ENCODE results near the gene OAS3. TPM values are rescaled to one million over a fixed set of nuclear protein-coding genes. Genes with fewer than 3 reads are reported as not detected.

Gene OAS3
- total and polyA plus RNA-seq, 8 donors, result 1.7 to 8.8 (median 3.6) TPM

DNA sequence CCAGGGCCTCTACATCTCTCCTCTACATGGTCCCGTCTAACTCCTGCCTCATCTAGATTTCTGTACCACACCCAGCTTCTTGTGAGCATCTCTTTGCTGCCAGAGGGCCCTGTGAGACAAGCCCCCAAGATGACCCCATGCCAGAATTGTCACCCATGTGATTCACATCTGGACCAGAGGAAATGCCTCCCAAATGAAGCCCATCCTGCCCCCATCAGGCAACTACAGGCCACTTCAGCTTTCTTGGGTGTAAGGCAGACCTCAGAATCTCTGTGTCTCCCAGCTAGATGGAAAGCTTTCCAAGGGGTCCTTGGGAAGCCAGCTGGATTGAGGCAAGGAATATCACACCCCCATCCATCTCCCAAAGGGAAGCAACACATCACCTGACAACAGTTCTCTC, 9.3 kb upstream of the OAS3 start:
- TF ChIP-seq CTCF (IDR thresholded peaks at IDR 0.05), result no peak
- WGBS, 2 donors, result 84 to 100% methylated on average over 1 of the region's 1 CpG
- no peak for FAIRE-seq

GRCh38 chr12:112929715-112930114, 8.6 kb upstream of the OAS3 start:
- no peaks in the 10 kb centered on the region for H3K36me3 ChIP-seq
- 86 to 92% methylated on average over 3 of the region's 3 CpGs for WGBS, 2 donors
- H3K27ac ChIP-seq, result no peak overlapping the region
- peaks cover 0 to 7% (median 0%) of the 10 kb centered on the region in 3 donors for H3K4me1 ChIP-seq
- no peak for DNase-seq
- H3K27me3 ChIP-seq, result no peaks in the 10 kb centered on the region
- intact Hi-C loops (cut with DNase I), result no loop called here
- ATAC-seq, result no peak
- TF ChIP-seq CTCF (IDR thresholded peaks at IDR 0.05), result no peak
- H3K4me3 ChIP-seq, result no peak overlapping the region
- FAIRE-seq, result no peak
- H3K9me3 ChIP-seq, result no peaks in the 10 kb centered on the region

More for the DNA sequence above, 9.3 kb upstream of the OAS3 start:
- Histone ChIP-seq H3K9me3 (no peaks in the 10 kb centered on the region), H3K27ac (no peak overlapping the region), H3K4me3 (no peak overlapping the region), H3K36me3 (no peaks in the 10 kb centered on the region), H3K27me3 (no peaks in the 10 kb centered on the region), H3K4me1 (peaks cover 0 to 10% (median 0%) of the 10 kb centered on the region in 3 donors)
- no peak for DNase-seq
- intact Hi-C loops (cut with DNase I), result no loop called here
- ATAC-seq, result no peak

- DNase-seq (no peak), ATAC-seq (no peak), FAIRE-seq (no peak)
- intact Hi-C loops (cut with DNase I), result no loop called here
- TF ChIP-seq CTCF (IDR thresholded peaks at IDR 0.05), result no peak
- no peak overlapping the region for H3K27ac ChIP-seq
- H3K4me1 ChIP-seq, result peaks cover 0 to 2% (median 0%) of the 10 kb centered on the region in 3 donors
- 91 to 95% methylated on average over 2 of the region's 2 CpGs for WGBS, 2 donors
- no peaks in the 10 kb centered on the region for H3K9me3 ChIP-seq
- no peak overlapping the region for H3K4me3 ChIP-seq
- no peaks in the 10 kb centered on the region for H3K36me3 ChIP-seq
- no peaks in the 10 kb centered on the region for H3K27me3 ChIP-seq
Observed at GRCh38 chr12:112930350-112930749, 7.9 kb upstream of the OAS3 start.

DNA sequence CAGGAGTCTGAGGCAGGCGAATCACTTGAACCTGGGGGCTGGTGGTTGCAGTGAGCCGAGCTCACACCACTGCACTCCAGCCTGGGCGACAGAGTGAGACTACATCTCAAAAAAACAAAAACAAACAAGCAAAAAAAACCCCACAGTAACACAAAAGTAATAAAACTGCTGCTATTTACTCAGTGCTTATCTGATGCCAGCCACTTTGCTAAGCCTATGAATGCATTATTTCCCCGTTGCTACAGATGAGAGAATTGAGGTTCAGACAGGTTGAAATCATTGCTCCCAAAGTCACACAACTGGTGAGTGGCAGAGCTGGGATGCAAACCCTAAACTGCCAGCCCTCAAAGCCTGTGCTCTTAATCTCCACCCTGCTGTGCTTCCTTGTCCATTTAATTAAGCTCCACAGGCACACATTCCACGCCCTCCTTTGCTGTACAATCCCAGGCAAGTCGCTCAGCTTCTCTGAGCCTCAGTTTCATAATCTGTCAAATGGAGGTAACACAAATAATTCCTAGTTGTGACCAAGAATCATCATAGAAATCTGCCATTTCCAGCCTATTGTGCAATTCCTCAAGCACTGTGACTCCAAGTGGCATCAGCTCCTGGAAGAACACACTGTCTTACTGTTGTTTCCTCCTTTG, 5.7 kb upstream of the OAS3 start:
- no peak for FAIRE-seq
- intact Hi-C loops (cut with DNase I), result no loop called here
- Histone ChIP-seq H3K36me3 (no peaks in the 10 kb centered on the region), H3K27me3 (no peaks in the 10 kb centered on the region), H3K4me1 (no peaks in the 10 kb centered on the region), H3K27ac (no peak overlapping the region), H3K4me3 (no peak overlapping the region), H3K9me3 (no peaks in the 10 kb centered on the region)
- no peak for ATAC-seq
- 44% methylated on average over 6 of the region's 6 CpGs for WGBS, 2 donors
- DNase-seq, result no peak
- TF ChIP-seq CTCF (IDR thresholded peaks at IDR 0.05), result no peak

- ATAC-seq, result no peak
- H3K4me3 ChIP-seq, result no peak overlapping the region
- no peaks in the 10 kb centered on the region for H3K9me3 ChIP-seq
- H3K27ac ChIP-seq, result no peak overlapping the region
- H3K36me3 ChIP-seq, result no peaks in the 10 kb centered on the region
- no peaks in the 10 kb centered on the region for H3K4me1 ChIP-seq
- DNase-seq, result no peak
- TF ChIP-seq CTCF (IDR thresholded peaks at IDR 0.05), result no peak
- intact Hi-C loops (cut with DNase I), result no loop called here
- WGBS, 2 donors, result 59 to 63% methylated on average over 2 of the region's 2 CpGs
- H3K27me3 ChIP-seq, result no peaks in the 10 kb centered on the region
- no peak for FAIRE-seq
Observed at GRCh38 chr12:112933129-112933505, 5.2 kb upstream of the OAS3 start.
